GM23338 (cell line): Measurements from ENCODE around the gene CLASP2. TPM values are rescaled to one million over a fixed set of nuclear protein-coding genes. Genes with fewer than 3 reads are reported as not detected.
A peak's percentile ranks its signal among the peaks of the same experiment; 100 is the strongest.

Experiments
- ATAC-seq: fragments of 200-7000 bp; cut with Tn5 transposase; 3 replicates; pipeline ENCODE4 v1.9.1; 2020
- DNase-seq: peaks from one replicate; pipeline ENCODE4 v3.0.0-alpha.2; 2015; ENCODE audit warnings: low spot score
- H2AFZ ChIP-seq: fragments of 200-600 bp; sonication (generic); 2 replicates; pipeline ENCODE4 v1.8.0; 2016; ENCODE audit warnings: antibody characterized with exemption, mild to moderate bottlenecking, moderate library complexity
- H3F3A ChIP-seq: fragments of 200-600 bp; sonication (generic); replicated peaks from 2 replicates; pipeline ENCODE4 v1.8.0; 2017; ENCODE audit warnings: antibody characterized with exemption, mixed run types, low read depth
- H3K27ac ChIP-seq: fragments of 200-600 bp; sonication (generic); 2 replicates; pipeline ENCODE4 v1.6.1; 2016; ENCODE audit warnings: low read depth
- H3K27me3 ChIP-seq: fragments of 200-600 bp; sonication (generic); 2 replicates; pipeline ENCODE4 v1.8.0; 2016; ENCODE audit warnings: mild to moderate bottlenecking, mixed run types, moderate library complexity; ENCODE audit not compliant: insufficient read depth
- H3K36me3 ChIP-seq: fragments of 200-600 bp; sonication (generic); 2 replicates; pipeline ENCODE4 v1.8.0; 2016; ENCODE audit warnings: mild to moderate bottlenecking; ENCODE audit not compliant: insufficient read depth
- H3K4me1 ChIP-seq: fragments of 200-600 bp; sonication (generic); 2 replicates; pipeline ENCODE4 v1.8.0; 2016; ENCODE audit warnings: mild to moderate bottlenecking, moderate library complexity; ENCODE audit not compliant: insufficient read depth
- H3K4me2 ChIP-seq: fragments of 200-600 bp; sonication (generic); 2 replicates; pipeline ENCODE4 v1.7.1; 2017; ENCODE audit warnings: mixed run types
- H3K4me3 ChIP-seq: fragments of 200-600 bp; sonication (generic); 2 replicates; pipeline ENCODE4 v1.6.1; 2016; ENCODE audit warnings: mixed run types
- H3K79me2 ChIP-seq: fragments of 200-600 bp; sonication (generic); replicated peaks from 2 replicates; pipeline ENCODE4 v1.8.0; 2017; ENCODE audit warnings: mild to moderate bottlenecking; ENCODE audit not compliant: insufficient read depth
- H3K9me2 ChIP-seq: fragments of 200-600 bp; sonication (generic); 2 replicates; pipeline ENCODE4 v1.8.0; 2017; ENCODE audit not compliant: insufficient read depth
- H4K20me1 ChIP-seq: fragments of 200-600 bp; sonication (generic); replicated peaks from 2 replicates; pipeline ENCODE4 v1.8.0; 2017; ENCODE audit warnings: mild to moderate bottlenecking; ENCODE audit not compliant: insufficient read depth
- H3K27ac Mint-ChIP-seq: 2 replicates; pipeline ENCODE4 v1.8.0; 2020; ENCODE audit warnings: inconsistent platforms, mild to moderate bottlenecking, moderate library complexity, mixed read lengths
- H3K27me3 Mint-ChIP-seq: 3 replicates; pipeline ENCODE4 v1.8.0; 2022; ENCODE audit warnings: low read depth, mild to moderate bottlenecking, moderate library complexity, mixed read lengths, inconsistent platforms; ENCODE audit not compliant: insufficient read depth, poor library complexity
- H3K36me3 Mint-ChIP-seq: 3 replicates; pipeline ENCODE4 v1.8.0; 2021; ENCODE audit warnings: low read depth, mild to moderate bottlenecking, inconsistent platforms, moderate library complexity, mixed read lengths
- H3K4me1 Mint-ChIP-seq: 3 replicates; pipeline ENCODE4 v1.8.0; 2020; ENCODE audit warnings: mild to moderate bottlenecking, inconsistent platforms, mixed read lengths
- H3K4me3 Mint-ChIP-seq: 3 replicates; pipeline ENCODE4 v1.8.0; 2021; ENCODE audit warnings: moderate library complexity, mild to moderate bottlenecking, inconsistent platforms, mixed read lengths
- H3K9me3 Mint-ChIP-seq: 3 replicates; pipeline ENCODE4 v1.8.0; 2020; ENCODE audit warnings: moderate library complexity, mild to moderate bottlenecking, inconsistent platforms, mixed read lengths
- CREB1 ChIP-seq: fragments of 250-450 bp; sonication (Bioruptor Pico); IDR thresholded peaks from 2 replicates; pipeline ENCODE4 v1.5.0; 2020; ENCODE audit warnings: low read depth, mild to moderate bottlenecking, moderate library complexity
- JUNB ChIP-seq: IDR thresholded peaks from one replicate; pipeline ENCODE4 v1.6.1; 2016; ENCODE audit warnings: antibody characterized with exemption; ENCODE audit not compliant: unreplicated experiment
- NANOG ChIP-seq: IDR thresholded peaks from 2 replicates; pipeline ENCODE4 v1.6.1; 2016; ENCODE audit warnings: antibody characterized with exemption, borderline replicate concordance
- POLR2AphosphoS5 ChIP-seq: IDR thresholded peaks from 2 replicates; pipeline ENCODE4 v1.6.1; 2016; ENCODE audit warnings: antibody characterized with exemption, low read depth
- STAT1 ChIP-seq: IDR thresholded peaks from one replicate; pipeline ENCODE4 v1.6.1; 2016; ENCODE audit warnings: antibody characterized with exemption; ENCODE audit not compliant: unreplicated experiment
- ZNF114 ChIP-seq: fragments of 250-450 bp; sonication (Bioruptor Pico); IDR thresholded peaks from 2 replicates; pipeline ENCODE4 v1.5.0; 2020; ENCODE audit warnings: mild to moderate bottlenecking, moderate library complexity
- polyA plus RNA-seq: library from polyadenylated mRNA; unstranded; fragments of >200 nt; fragmentation: Nextera tagmentation; extraction: Ambion mirVana; gene quantifications from 2 replicates; pipeline ENCODE4 v1.2.1, GENCODE V29; 2016
- total RNA-seq: library from RNA; depleted of rRNA; stranded (reverse); fragments of >200 nt; shearing (Covaris generic); gene quantifications from 2 replicates; pipeline ENCODE4 v1.2.3, GENCODE V29; 2014
- TF ChIP-seq, protein P1 (sequence below): IDR thresholded peaks from 2 replicates; pipeline ENCODE4 v1.6.1; 2016; ENCODE audit warnings: antibody characterized with exemption
- TF ChIP-seq, protein P2 (sequence below): fragments of 250-450 bp; sonication (Bioruptor Pico); IDR thresholded peaks from 2 replicates; pipeline ENCODE4 v1.5.0; 2020; ENCODE audit warnings: mild to moderate bottlenecking, moderate library complexity

The CLASP2 gene
- total and polyA plus RNA-seq, 2 experiments from 2014 or later = 12.8 to 74.6 TPM

GRCh38 chr3:33578325-33579177 is 139.5 kb downstream of the CLASP2 start:
- H3K4me1 Mint-ChIP-seq = peaks cover 52% of the 10 kb centered on the region
- H3K4me2 ChIP-seq = peak overlapping the region; percentile 25
- peak; percentile 35 for ATAC-seq
- H3K9me3 Mint-ChIP-seq = no peaks in the 10 kb centered on the region; the same call in 2 of the 3 replicates
- H3K9me2 ChIP-seq = no peaks in the 10 kb centered on the region
- no peaks in the 10 kb centered on the region for H3K79me2 ChIP-seq
- no peaks in the 10 kb centered on the region for H3K36me3 ChIP-seq
- H3K27me3 Mint-ChIP-seq = no peaks in the 10 kb centered on the region
- no peak overlapping the region for H2AFZ ChIP-seq
- H3K27ac Mint-ChIP-seq = no peak overlapping the region
- H3K27ac ChIP-seq = peak overlapping the region; percentile 85
- H3K4me3 Mint-ChIP-seq = no peak overlapping the region
- TF ChIP-seq, protein P1, sequence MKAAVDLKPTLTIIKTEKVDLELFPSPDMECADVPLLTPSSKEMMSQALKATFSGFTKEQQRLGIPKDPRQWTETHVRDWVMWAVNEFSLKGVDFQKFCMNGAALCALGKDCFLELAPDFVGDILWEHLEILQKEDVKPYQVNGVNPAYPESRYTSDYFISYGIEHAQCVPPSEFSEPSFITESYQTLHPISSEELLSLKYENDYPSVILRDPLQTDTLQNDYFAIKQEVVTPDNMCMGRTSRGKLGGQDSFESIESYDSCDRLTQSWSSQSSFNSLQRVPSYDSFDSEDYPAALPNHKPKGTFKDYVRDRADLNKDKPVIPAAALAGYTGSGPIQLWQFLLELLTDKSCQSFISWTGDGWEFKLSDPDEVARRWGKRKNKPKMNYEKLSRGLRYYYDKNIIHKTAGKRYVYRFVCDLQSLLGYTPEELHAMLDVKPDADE = no peak
- peak; percentile 82 for TF ChIP-seq NANOG
- H3K4me3 ChIP-seq = peak overlapping the region; percentile 12
- H3K4me1 ChIP-seq = peaks cover 46% of the 10 kb centered on the region
- no peaks in the 10 kb centered on the region for H4K20me1 ChIP-seq
- DNase-seq = peak; percentile 65
- peaks cover 7% of the 10 kb centered on the region; the same call in 2 of the 3 replicates for H3K36me3 Mint-ChIP-seq
- H3F3A ChIP-seq = no peaks in the 10 kb centered on the region
- no peaks in the 10 kb centered on the region for H3K27me3 ChIP-seq

- Histone ChIP-seq H3K27me3 (no peaks in the 10 kb centered on the region), H3K9me2 (no peaks in the 10 kb centered on the region), H3K4me1 (peaks cover 44% of the 10 kb centered on the region), H3K36me3 (no peaks in the 10 kb centered on the region; the same call in 1 of the 2 replicates), H4K20me1 (no peaks in the 10 kb centered on the region), H3K4me3 (peak overlapping the region; percentile 8; the same call in 1 of the 2 replicates), H3K4me2 (peak overlapping the region; percentile 33), H3K79me2 (no peaks in the 10 kb centered on the region), H3K27ac (peak overlapping the region; percentile 85), H3F3A (no peaks in the 10 kb centered on the region), H2AFZ (no peak overlapping the region)
- Mint-ChIP-seq H3K4me1 (peaks cover 49% of the 10 kb centered on the region), H3K9me3 (no peaks in the 10 kb centered on the region; the same call in 2 of the 3 replicates), H3K27ac (peak overlapping the region; percentile 96), H3K4me3 (peak overlapping the region; percentile 56), H3K27me3 (no peaks in the 10 kb centered on the region), H3K36me3 (peaks cover 10% of the 10 kb centered on the region; the same call in 2 of the 3 replicates)
- DNase-seq (peak; percentile 70), ATAC-seq (peak; percentile 90)
- TF ChIP-seq POLR2AphosphoS5 = no peak
- TF ChIP-seq JUNB = no peak
- TF ChIP-seq CREB1 (CRISPR knock-in tag) = no peak
- TF ChIP-seq, protein P1 = no peak
- TF ChIP-seq STAT1 = no peak
- TF ChIP-seq NANOG = peak; percentile 86
- no peak for TF ChIP-seq ZNF114
- TF ChIP-seq, protein P2, sequence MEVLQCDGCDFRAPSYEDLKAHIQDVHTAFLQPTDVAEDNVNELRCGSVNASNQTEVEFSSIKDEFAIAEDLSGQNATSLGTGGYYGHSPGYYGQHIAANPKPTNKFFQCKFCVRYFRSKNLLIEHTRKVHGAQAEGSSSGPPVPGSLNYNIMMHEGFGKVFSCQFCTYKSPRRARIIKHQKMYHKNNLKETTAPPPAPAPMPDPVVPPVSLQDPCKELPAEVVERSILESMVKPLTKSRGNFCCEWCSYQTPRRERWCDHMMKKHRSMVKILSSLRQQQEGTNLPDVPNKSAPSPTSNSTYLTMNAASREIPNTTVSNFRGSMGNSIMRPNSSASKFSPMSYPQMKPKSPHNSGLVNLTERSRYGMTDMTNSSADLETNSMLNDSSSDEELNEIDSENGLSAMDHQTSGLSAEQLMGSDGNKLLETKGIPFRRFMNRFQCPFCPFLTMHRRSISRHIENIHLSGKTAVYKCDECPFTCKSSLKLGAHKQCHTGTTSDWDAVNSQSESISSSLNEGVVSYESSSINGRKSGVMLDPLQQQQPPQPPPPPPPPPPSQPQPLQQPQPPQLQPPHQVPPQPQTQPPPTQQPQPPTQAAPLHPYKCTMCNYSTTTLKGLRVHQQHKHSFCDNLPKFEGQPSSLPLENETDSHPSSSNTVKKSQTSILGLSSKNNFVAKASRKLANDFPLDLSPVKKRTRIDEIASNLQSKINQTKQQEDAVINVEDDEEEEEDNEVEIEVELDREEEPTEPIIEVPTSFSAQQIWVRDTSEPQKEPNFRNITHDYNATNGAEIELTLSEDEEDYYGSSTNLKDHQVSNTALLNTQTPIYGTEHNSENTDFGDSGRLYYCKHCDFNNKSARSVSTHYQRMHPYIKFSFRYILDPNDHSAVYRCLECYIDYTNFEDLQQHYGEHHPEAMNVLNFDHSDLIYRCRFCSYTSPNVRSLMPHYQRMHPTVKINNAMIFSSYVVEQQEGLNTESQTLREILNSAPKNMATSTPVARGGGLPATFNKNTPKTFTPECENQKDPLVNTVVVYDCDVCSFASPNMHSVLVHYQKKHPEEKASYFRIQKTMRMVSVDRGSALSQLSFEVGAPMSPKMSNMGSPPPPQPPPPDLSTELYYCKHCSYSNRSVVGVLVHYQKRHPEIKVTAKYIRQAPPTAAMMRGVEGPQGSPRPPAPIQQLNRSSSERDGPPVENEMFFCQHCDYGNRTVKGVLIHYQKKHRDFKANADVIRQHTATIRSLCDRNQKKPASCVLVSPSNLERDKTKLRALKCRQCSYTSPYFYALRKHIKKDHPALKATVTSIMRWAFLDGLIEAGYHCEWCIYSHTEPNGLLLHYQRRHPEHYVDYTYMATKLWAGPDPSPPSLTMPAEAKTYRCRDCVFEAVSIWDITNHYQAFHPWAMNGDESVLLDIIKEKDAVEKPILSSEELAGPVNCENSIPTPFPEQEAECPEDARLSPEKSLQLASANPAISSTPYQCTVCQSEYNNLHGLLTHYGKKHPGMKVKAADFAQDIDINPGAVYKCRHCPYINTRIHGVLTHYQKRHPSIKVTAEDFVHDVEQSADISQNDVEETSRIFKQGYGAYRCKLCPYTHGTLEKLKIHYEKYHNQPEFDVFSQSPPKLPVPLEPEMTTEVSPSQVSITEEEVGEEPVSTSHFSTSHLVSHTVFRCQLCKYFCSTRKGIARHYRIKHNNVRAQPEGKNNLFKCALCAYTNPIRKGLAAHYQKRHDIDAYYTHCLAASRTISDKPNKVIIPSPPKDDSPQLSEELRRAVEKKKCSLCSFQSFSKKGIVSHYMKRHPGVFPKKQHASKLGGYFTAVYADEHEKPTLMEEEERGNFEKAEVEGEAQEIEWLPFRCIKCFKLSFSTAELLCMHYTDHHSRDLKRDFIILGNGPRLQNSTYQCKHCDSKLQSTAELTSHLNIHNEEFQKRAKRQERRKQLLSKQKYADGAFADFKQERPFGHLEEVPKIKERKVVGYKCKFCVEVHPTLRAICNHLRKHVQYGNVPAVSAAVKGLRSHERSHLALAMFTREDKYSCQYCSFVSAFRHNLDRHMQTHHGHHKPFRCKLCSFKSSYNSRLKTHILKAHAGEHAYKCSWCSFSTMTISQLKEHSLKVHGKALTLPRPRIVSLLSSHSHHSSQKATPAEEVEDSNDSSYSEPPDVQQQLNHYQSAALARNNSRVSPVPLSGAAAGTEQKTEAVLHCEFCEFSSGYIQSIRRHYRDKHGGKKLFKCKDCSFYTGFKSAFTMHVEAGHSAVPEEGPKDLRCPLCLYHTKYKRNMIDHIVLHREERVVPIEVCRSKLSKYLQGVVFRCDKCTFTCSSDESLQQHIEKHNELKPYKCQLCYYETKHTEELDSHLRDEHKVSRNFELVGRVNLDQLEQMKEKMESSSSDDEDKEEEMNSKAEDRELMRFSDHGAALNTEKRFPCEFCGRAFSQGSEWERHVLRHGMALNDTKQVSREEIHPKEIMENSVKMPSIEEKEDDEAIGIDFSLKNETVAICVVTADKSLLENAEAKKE (CRISPR knock-in tag) = peak; percentile 87
Measured at GRCh38 chr3:33577588-33577987, 140.5 kb downstream of the CLASP2 start.
